HepG2 (cell line): ENCODE measurements around the gene LIN28B. TPM values are rescaled to one million over a fixed set of nuclear protein-coding genes. Genes with fewer than 3 reads are reported as not detected.
A peak's percentile ranks its signal among the peaks of the same experiment; 100 is the strongest.

Experiments
- KLF11 ChIP-seq: IDR thresholded peaks from 2 replicates; pipeline ENCODE4 v1.6.1; 2016; ENCODE audit warnings: missing compliant biosample characterization
- MTF2 ChIP-seq: sonication (generic); formaldehyde crosslinking; IDR thresholded peaks from 2 replicates; pipeline ENCODE4 v1.5.0; 2020; ENCODE audit warnings: missing genetic modification reagents, borderline replicate concordance
- ZBTB38 ChIP-seq: sonication (generic); formaldehyde crosslinking; IDR thresholded peaks from 2 replicates; pipeline ENCODE4 v1.5.1; 2020; ENCODE audit warnings: mild to moderate bottlenecking, missing genetic modification reagents
- ZBTB40 ChIP-seq, 2 experiments: fragments of 450-650 bp in 1 of 2; sonication (generic) in 1 of 2; formaldehyde crosslinking in 1 of 2; IDR thresholded peaks; 2 replicates each; pipeline versions ENCODE4 v1.6.1 to v1.8.0; 2016 to 2022; ENCODE audit warnings: antibody characterized with exemption in 1 of 2, mild to moderate bottlenecking in 1 of 2, missing genetic modification reagents in 1 of 2
- ZNF788 ChIP-seq: sonication (generic); formaldehyde crosslinking; IDR thresholded peaks from 2 replicates; pipeline ENCODE4 v1.5.0; 2020; ENCODE audit warnings: mild to moderate bottlenecking, missing genetic modification reagents, borderline replicate concordance
- polyA plus RNA-seq, 8 experiments: library from polyadenylated mRNA; depleted of rRNA in 3 of 8; stranded (reverse) in 7 of 8; unstranded in 1 of 8; fragments of >200 nt; fragmentation: Illumina TruSeq in 4 of 8; extraction: Trizol in 4 of 8; gene quantifications; 2 replicates each; pipeline versions ENCODE4 v1.2.1 to v1.2.3, GENCODE V29; 2011 to 2016; ENCODE audit warnings: low read depth in 4 of 8, missing spikeins in 1 of 8, mixed read lengths in 1 of 8; ENCODE audit not compliant: insufficient read depth in 1 of 8
- total RNA-seq, 5 experiments: library from RNA; depleted of rRNA; stranded (reverse); fragments of >200 nt; fragmentation: Illumina TruSeq; extraction: Trizol; gene quantifications; 2 replicates each; pipeline ENCODE4 v1.2.3, GENCODE V29; 2016; ENCODE audit warnings: low read depth in 1 of 5
- TF ChIP-seq, protein P1 (sequence below): sonication (generic); formaldehyde crosslinking; conservative IDR thresholded peaks from 2 replicates; pipeline ENCODE4 v1.8.0; 2022; ENCODE audit warnings: missing genetic modification reagents
- TF ChIP-seq, protein P2 (sequence below): sonication (generic); formaldehyde crosslinking; IDR thresholded peaks from 2 replicates; pipeline ENCODE4 v1.4.0; 2020; ENCODE audit warnings: missing genetic modification reagents
- TF ChIP-seq, protein P3 (sequence below): IDR thresholded peaks from 2 replicates; pipeline ENCODE4 v1.6.1; 2016; ENCODE audit warnings: low read depth, control low read depth

The LIN28B gene
- total and polyA plus RNA-seq, 2 of the 13 experiments (the other 11 are each of a cell fraction or from before 2014, with no cell fraction given), result 14.5 to 56.8 TPM

GRCh38 chr6:104940893-104941728, 15.8 kb upstream of the LIN28B start (continued):
- no peak for TF ChIP-seq ZBTB40 (IDR thresholded peaks at IDR 0.05)
- peak; percentile 76; the same call in 1 of the 2 replicates for TF ChIP-seq ZBTB40 (CRISPR knock-in tag; IDR thresholded peaks at IDR 0.05)
- TF ChIP-seq, protein P1, sequence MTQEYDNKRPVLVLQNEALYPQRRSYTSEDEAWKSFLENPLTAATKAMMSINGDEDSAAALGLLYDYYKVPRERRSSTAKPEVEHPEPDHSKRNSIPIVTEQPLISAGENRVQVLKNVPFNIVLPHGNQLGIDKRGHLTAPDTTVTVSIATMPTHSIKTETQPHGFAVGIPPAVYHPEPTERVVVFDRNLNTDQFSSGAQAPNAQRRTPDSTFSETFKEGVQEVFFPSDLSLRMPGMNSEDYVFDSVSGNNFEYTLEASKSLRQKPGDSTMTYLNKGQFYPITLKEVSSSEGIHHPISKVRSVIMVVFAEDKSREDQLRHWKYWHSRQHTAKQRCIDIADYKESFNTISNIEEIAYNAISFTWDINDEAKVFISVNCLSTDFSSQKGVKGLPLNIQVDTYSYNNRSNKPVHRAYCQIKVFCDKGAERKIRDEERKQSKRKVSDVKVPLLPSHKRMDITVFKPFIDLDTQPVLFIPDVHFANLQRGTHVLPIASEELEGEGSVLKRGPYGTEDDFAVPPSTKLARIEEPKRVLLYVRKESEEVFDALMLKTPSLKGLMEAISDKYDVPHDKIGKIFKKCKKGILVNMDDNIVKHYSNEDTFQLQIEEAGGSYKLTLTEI, result no peak
- TF ChIP-seq, protein P2, sequence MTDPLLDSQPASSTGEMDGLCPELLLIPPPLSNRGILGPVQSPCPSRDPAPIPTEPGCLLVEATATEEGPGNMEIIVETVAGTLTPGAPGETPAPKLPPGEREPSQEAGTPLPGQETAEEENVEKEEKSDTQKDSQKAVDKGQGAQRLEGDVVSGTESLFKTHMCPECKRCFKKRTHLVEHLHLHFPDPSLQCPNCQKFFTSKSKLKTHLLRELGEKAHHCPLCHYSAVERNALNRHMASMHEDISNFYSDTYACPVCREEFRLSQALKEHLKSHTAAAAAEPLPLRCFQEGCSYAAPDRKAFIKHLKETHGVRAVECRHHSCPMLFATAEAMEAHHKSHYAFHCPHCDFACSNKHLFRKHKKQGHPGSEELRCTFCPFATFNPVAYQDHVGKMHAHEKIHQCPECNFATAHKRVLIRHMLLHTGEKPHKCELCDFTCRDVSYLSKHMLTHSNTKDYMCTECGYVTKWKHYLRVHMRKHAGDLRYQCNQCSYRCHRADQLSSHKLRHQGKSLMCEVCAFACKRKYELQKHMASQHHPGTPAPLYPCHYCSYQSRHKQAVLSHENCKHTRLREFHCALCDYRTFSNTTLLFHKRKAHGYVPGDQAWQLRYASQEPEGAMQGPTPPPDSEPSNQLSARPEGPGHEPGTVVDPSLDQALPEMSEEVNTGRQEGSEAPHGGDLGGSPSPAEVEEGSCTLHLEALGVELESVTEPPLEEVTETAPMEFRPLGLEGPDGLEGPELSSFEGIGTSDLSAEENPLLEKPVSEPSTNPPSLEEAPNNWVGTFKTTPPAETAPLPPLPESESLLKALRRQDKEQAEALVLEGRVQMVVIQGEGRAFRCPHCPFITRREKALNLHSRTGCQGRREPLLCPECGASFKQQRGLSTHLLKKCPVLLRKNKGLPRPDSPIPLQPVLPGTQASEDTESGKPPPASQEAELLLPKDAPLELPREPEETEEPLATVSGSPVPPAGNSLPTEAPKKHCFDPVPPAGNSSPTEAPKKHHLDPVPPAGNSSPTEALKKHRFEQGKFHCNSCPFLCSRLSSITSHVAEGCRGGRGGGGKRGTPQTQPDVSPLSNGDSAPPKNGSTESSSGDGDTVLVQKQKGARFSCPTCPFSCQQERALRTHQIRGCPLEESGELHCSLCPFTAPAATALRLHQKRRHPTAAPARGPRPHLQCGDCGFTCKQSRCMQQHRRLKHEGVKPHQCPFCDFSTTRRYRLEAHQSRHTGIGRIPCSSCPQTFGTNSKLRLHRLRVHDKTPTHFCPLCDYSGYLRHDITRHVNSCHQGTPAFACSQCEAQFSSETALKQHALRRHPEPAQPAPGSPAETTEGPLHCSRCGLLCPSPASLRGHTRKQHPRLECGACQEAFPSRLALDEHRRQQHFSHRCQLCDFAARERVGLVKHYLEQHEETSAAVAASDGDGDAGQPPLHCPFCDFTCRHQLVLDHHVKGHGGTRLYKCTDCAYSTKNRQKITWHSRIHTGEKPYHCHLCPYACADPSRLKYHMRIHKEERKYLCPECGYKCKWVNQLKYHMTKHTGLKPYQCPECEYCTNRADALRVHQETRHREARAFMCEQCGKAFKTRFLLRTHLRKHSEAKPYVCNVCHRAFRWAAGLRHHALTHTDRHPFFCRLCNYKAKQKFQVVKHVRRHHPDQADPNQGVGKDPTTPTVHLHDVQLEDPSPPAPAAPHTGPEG, result peak; percentile 57; the same call in 1 of the 2 replicates
- no peak for TF ChIP-seq ZNF788 (CRISPR knock-in tag)
- TF ChIP-seq KLF11 (CRISPR knock-in tag), result no peak
- TF ChIP-seq ZBTB38 (CRISPR knock-in tag), result peak; percentile 73; the same call in 1 of the 2 replicates
- no peak for TF ChIP-seq MTF2 (CRISPR knock-in tag)
- TF ChIP-seq, protein P3, sequence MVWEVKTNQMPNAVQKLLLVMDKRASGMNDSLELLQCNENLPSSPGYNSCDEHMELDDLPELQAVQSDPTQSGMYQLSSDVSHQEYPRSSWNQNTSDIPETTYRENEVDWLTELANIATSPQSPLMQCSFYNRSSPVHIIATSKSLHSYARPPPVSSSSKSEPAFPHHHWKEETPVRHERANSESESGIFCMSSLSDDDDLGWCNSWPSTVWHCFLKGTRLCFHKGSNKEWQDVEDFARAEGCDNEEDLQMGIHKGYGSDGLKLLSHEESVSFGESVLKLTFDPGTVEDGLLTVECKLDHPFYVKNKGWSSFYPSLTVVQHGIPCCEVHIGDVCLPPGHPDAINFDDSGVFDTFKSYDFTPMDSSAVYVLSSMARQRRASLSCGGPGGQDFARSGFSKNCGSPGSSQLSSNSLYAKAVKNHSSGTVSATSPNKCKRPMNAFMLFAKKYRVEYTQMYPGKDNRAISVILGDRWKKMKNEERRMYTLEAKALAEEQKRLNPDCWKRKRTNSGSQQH, result no peak
